ENCODE data around the gene USP34.
"Not testable (repeated sequence)": the region's sequence is repeated elsewhere in the genome, so short reads cannot be mapped to it uniquely, and the experiment has no call there.

USP34 gene

GRCh38 chr2:61196671-61197070, 274.2 kb downstream of the USP34 start:
- TF ChIP-seq CTCF (IDR thresholded peaks at IDR 0.05; ENCODE audit: low read depth, low read length), result no peak
- DNase-seq (ENCODE audit: low read depth, low spot score), result no peak
- in situ Hi-C loops (cut with HindIII; ENCODE audit: low sequenced_read_pairs), result no loop called here
- H3K4me3 ChIP-seq (ENCODE audit: low read depth, low read length), result no peak overlapping the region

GRCh38 chr2:61194646-61195045, 276.2 kb downstream of the USP34 start:
- in situ Hi-C loops (cut with HindIII; ENCODE audit: low sequenced_read_pairs); H3K4me3 ChIP-seq (ENCODE audit: low read depth, low read length); DNase-seq (ENCODE audit: low read depth, low spot score): not testable (repeated sequence)

GRCh38 chr2:61193670-61194561, 277.0 kb downstream of the USP34 start:
- in situ Hi-C loops (cut with HindIII; ENCODE audit: low sequenced_read_pairs), result no loop called here
- no peak overlapping the region for H3K4me3 ChIP-seq (ENCODE audit: low read depth, low read length)
- no peak for DNase-seq (ENCODE audit: low read depth, low spot score)
- TF ChIP-seq CTCF (IDR thresholded peaks at IDR 0.05; ENCODE audit: low read depth, low read length), result no peak

GRCh38 chr2:61187085-61187484, 283.8 kb downstream of the USP34 start:
- H3K4me3 ChIP-seq (ENCODE audit: low read depth, low read length), result no peak overlapping the region
- no peak for TF ChIP-seq CTCF (IDR thresholded peaks at IDR 0.05; ENCODE audit: low read depth, low read length)
- no peak for DNase-seq (ENCODE audit: low read depth, low spot score)
- in situ Hi-C loops (cut with HindIII; ENCODE audit: low sequenced_read_pairs), result no loop called here

- no peak for DNase-seq (ENCODE audit: low read depth, low spot score)
- TF ChIP-seq CTCF (IDR thresholded peaks at IDR 0.05; ENCODE audit: low read depth, low read length), result no peak
- in situ Hi-C loops (cut with HindIII; ENCODE audit: low sequenced_read_pairs), result no loop called here
- no peak overlapping the region for H3K4me3 ChIP-seq (ENCODE audit: low read depth, low read length)
These were observed 285.6 kb downstream of the USP34 start for GRCh38 chr2:61185231-61185728.

GRCh38 chr2:61184263-61184662, 286.6 kb downstream of the USP34 start:
- in situ Hi-C loops (cut with HindIII; ENCODE audit: low sequenced_read_pairs), result no loop called here
- DNase-seq (ENCODE audit: low read depth, low spot score), result no peak
- TF ChIP-seq CTCF (IDR thresholded peaks at IDR 0.05; ENCODE audit: low read depth, low read length), result no peak
- no peak overlapping the region for H3K4me3 ChIP-seq (ENCODE audit: low read depth, low read length)

- no peak for DNase-seq (ENCODE audit: low read depth, low spot score)
- H3K4me3 ChIP-seq (ENCODE audit: low read depth, low read length), result no peak overlapping the region
- no peak for TF ChIP-seq CTCF (IDR thresholded peaks at IDR 0.05; ENCODE audit: low read depth, low read length)
- in situ Hi-C loops (cut with HindIII; ENCODE audit: low sequenced_read_pairs), result no loop called here
These were observed 287.1 kb downstream of the USP34 start for GRCh38 chr2:61183795-61184194.
